LHCN-M2 (cell line): Measurements from ENCODE around the gene PPP3CA. TPM values are rescaled to one million over a fixed set of nuclear protein-coding genes. Genes with fewer than 3 reads are reported as not detected.

Experiments
- DNase-seq: peaks from one replicate; pipeline ENCODE4 v3.0.0-alpha.2; 2012; ENCODE audit warnings: low read depth
- total RNA-seq: library from RNA; depleted of rRNA; stranded (reverse); fragments of >200 nt; gene quantifications from 2 replicates; pipeline ENCODE4 v1.2.3, GENCODE V29; 2014

PPP3CA gene
- total RNA-seq, 1 experiment from 2014 or later, result 36.1 TPM

- DNase-seq, result no peak
Observed at GRCh38 chr4:101065346-101065745, 282.0 kb downstream of the PPP3CA start.

GRCh38 chr4:101064541-101065180 lies 282.7 kb downstream of the PPP3CA start:
- DNase-seq, result no peak

DNA sequence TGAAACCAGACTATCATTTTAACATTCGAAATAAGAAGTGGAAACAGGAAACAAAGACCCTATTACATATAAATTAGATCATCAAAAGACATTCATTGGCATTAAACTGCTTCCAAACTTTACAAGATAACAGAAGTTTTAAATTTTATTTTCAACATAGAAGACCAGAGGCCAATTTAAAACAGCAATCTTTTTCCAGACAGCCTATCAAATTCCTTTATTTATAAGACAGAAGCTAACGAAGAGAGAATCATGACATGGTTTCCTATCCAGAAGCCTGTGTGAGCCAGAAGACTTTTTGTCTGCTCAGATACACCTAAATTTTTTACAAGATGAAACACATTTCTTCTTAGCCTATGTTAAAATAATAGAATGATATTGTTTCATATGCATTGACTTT lies 291.9 kb downstream of the PPP3CA start:
- DNase-seq, result no peak

GRCh38 chr4:101050837-101051205 lies 296.5 kb downstream of the PPP3CA start:
- no peak for DNase-seq

DNA sequence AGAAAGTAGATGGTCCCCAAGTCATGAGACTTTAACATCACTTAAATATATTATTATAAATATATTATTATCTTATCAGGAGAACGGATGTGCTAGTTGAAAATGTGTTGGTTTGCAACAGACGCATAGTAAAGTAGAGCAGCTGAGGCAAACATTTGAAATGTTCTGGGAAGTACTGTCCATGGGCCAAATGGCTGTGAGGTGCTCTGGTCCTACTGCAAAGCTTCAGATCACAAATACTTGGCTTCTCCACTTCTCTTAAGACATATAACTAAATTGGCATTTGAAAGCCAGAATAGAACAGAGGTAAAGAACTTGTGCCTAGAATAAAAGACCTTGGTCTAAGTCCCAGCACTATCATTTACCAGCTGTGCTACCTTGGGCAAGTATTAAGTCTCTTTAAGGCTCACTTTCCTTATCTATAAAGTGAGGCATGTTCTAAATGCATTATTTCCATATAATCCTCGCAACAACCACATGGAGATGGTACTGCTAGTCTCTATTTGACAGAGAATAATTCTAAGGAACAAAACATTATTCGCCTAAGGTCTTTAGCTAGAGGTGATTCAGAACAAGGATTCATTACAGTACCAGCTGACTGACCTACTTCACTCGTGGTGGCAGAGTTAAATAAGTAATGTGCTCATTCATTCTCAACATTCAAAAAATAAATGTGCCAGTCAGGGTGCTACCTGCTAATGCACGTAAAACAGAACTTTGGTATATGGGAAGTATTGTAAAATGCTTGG lies 297.1 kb downstream of the PPP3CA start:
- DNase-seq, result no peak

GRCh38 chr4:101049549-101050001 lies 297.8 kb downstream of the PPP3CA start:
- DNase-seq, result no peak

GRCh38 chr4:101044766-101045165 lies 302.6 kb downstream of the PPP3CA start:
- no peak for DNase-seq

- no peak for DNase-seq
Observed at GRCh38 chr4:101042847-101043246, 304.5 kb downstream of the PPP3CA start.

DNA sequence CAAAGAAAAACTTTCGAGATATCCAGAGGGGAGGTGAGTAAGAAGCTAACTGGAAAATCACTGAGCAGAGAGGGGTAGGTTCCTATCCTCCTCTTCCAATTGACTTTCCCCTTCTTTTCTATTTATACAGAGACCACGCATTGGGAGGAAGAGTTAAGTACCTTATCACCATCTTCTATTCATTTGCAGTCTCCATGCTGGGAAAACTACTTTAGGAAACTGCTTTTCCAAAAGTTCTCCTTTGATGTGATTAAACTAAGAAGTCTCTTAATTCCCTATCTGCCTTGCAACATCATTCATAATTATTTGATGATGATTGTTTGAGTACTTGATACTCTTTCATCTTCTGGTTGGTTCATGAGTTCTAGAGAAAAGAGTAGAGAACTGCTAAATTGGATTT lies 306.6 kb downstream of the PPP3CA start:
- DNase-seq, result no peak

- no peak for DNase-seq
Observed at GRCh38 chr4:101039367-101039766, 308.0 kb downstream of the PPP3CA start.

- no peak for DNase-seq
Observed at GRCh38 chr4:101037938-101038413, 309.4 kb downstream of the PPP3CA start.

GRCh38 chr4:101037249-101037648 lies 310.1 kb downstream of the PPP3CA start:
- DNase-seq, result no peak

DNA sequence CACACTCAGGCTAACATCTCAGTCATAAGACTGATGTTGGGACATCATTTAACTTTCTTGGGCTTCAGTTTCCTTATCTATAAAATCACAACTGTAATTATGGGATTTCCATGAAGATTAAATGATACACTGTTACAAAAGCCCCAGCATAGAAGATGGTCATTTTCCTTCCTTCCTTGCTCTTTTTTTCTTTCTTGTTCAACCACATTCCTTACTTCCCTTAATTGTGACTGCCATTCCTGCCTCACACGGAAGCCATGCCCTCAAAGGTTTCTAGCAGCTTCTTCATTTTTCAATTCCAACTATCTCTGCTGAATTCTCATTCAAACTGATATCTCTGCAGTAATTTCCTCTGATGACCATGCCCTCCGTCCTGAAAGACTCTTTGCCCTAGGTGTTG lies 311.8 kb downstream of the PPP3CA start:
- DNase-seq, result no peak

GRCh38 chr4:101033986-101034385 lies 313.3 kb downstream of the PPP3CA start:
- no peak for DNase-seq

- DNase-seq, result no peak
Observed at GRCh38 chr4:101032541-101032940, 314.8 kb downstream of the PPP3CA start.

DNA sequence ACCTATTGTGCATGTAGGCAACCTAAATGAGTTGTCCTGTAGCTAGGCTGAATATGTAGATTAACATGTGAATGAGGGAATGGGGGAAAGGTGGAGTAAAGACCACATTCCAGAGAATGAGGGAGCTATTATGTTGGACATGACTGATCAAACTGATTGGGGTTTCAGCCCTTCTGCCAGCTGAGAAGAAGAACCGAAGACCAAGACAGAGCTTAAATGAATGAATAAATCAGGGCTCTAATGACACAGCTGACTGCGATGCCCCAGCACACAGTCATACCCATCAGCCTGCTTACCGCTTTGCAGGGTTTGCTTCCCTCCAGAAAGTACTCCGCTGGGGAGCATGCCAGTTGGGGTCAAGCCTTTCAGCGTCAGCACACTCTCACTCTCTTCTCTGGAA lies 315.4 kb downstream of the PPP3CA start:
- no peak for DNase-seq

DNA sequence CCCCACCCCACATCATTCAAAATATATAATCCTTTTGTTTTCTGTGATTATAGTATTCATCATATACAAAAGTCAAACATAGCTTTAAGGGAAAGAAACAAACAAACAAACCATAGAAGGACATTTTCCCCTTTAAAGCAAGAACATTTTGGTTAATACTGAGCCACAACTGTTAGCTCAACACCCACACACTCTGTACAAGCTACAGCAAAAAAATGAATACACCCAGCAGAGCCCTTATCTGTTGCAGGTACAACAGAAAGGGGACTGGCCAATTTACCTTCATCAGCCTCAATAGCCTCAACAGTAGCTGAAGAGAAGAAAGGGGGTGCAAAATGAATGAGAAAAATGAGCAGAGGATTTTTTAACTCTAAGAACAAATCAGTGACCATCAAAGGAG lies 318.4 kb downstream of the PPP3CA start:
- DNase-seq, result no peak

DNA sequence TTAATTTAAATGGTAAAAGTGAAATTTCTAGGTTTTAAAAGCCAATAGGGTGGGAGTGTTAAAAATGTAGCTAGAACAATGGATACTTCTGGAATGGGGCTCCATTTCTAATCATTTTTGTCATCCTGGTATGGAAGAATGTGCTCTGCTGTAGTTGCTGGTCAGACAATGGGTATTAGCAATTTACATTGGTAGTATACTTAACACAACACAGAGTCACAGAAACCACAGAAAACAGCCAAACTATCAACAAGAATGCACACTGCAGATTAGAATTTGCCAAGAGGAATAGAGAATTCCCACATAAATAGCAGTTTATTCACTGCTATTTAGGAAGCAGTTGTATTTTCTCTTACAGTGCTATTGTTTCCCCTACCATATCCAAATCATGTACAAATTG lies 319.6 kb downstream of the PPP3CA start:
- no peak for DNase-seq

DNA sequence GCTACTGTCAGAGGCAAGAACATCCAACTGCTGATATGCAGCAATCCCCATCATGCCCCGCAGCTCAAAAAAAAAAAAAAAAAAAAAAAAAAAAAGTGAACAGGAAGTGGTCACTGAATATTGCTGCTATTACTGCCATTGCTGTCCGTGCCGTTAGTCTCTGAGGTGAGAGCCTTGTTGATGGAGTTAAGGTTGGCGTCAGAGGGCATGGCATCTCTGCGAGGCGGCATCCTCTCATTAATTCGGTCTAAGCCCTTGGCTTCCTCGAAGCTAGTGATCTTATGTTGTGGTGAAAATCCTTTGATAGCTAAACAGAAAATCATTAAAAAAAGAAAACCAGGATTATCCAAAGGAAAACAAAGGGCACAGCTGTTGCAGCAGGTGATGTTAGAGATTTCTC lies 321.6 kb downstream of the PPP3CA start:
- no peak for DNase-seq

GRCh38 chr4:101022151-101023024 lies 324.9 kb downstream of the PPP3CA start:
- DNase-seq, result no peak

DNA sequence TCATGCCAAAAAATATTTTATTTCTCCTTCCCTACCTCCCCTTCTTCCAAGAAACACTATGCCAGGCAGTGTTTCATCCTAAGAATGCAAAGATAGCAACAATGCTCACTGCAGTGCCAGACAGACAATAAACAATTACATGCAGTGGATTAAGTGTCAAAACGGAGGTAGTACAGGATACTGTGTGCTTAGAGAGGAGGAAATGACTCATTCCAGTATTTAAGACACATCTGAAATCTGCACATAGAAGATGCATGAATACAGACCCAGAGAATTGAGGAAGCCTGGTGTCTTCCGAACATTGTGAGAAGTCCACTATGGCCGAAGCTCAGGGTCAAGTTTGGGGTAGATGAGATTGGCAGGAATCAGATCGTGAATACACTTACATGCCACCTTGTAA lies 326.4 kb downstream of the PPP3CA start:
- peak; percentile 88 for DNase-seq

DNA sequence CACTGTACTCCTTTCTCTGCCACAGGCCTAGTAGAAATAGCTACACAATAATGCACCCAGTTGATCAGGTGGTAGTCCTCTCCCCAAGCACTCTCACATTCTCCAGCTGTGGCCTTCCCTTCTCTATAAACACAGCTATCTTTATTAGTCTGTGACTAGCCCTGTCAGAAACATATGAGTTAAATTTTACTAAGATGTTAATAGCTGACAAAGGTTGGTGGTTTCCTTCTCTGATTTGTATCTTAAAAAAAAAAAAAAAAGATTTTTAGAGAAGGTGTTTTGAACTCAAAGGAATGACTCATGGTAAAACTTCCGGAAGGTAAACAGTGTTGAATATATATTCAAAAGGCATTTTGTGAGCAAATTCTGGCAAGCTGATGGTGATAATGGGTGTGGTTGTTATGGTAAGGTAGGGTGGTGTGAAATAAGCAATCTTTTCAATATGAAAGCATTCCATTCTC lies 327.4 kb downstream of the PPP3CA start:
- no peak for DNase-seq
